Effector CD8-positive, alpha-beta T cell (primary cell): ENCODE data around the gene MEGF11.

ENCODE experiments used
- DNase-seq: peaks from one replicate; lab custom pipeline; 2025; lab: John Stamatoyannopoulos, UW

MEGF11 gene

DNA sequence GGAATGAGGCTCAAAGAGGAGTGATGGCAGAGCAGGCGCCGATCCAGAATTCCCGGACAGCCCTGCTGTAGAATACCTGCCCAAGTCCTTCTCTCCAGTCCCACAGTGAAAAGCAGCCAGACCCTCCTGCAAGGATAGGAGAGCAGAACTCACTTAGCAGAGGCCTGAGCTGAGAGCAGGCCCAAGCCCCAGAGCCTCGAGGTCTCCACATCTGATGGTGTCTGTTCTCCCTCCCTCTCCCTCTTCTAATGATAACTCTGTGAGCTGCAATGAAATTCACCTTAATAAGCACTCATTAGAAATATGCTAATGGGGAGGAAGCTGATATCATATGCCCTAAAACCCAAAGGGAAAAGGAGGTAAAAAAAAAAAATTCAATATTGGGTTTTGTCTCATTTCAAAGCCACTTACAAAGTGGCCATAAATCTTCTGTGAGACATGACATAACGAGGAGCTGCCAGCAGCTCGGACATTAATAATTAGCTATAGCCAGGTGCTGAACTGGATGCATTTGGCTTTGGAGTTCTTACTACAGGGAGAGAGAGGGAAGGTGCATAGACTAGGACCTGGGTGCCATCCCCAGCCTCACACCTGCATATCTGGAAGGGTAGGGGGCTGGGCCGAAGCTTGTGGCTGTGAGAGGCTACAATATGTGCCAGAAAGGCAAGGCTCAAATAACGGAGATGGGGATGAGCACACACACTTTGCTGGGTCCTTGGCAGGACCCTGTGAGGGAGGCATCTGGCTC is 108.4 kb downstream of the MEGF11 start:
- no peak for DNase-seq

DNA sequence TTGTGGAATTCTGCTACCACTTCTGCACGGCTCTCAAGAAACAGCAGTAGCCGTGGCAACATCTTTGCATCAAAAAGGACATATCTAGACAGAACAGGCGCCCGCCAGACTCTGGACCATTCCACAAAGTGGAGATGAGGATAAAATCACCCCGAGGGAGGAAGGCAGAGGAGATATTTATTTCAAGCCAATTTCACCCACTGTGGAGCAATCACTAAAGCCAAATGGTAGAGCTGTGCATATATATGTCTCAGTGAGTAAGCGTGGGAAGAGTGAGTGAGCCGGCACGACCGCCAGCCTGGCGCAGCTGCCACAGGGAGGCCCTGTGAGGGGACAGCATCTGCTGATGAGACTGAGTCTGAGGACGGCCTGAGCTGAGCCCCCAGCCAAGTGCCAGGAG is 111.3 kb downstream of the MEGF11 start:
- no peak for DNase-seq

DNA sequence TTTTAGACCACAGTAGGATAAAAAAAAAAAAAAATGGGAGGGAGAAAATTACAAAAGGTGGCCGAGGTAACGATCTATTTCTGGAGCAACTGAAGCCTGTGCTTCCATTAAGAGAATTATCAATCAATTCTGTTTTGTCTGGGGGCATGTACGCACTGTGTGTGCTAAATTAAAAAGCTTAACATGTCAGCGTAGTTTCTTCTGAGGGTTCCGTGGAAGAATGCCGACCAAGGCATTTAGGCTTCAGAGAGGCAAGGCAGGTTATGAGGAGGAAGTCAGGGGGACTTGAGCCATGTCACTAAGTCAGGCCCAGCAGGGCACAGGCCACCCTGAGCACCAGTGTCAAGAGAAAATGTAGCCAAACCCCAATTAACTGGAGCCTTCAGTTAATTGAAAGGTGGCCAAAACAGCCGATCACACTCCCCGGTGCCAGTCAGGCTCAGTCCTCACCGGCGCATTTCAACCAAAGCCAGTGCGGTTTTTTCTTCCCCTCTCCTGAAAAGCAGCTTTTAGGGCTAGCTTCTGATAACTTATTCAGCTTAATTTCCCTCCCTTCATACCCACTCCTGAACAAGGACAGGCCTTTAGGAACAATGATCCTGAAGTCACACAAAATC is 113.9 kb downstream of the MEGF11 start:
- DNase-seq, result no peak

DNA sequence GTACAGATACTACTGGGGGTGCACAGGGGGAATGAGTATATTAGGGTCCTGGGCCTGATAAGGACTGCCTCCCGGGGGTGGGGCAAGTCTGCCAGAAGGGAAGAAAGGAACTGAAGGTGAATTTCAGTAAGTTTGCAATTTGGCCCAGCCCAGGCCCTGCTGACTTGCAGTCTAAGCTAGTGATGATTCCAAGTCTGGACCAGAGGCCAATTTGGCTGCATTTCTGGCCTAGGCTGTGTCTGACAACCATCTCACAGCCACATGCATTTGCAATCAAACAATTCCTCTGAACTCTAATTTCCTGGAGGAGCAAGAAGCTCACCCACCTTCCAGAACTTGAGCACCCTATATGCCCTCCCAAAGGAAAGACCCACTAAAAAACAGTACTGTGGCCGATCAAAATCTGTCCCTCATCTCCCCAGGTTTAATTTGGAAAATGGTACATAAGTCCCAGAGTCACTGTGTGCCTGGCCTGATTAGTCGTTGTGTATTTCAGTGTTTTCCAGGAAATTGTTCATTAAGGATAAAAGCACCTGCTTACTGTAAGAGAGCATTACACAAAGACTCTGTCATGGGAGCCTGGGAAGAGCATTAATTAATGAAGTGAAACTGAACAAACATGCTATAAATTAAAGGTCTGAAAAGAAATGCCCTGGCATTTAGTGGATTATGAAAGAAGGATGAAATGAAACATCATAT is 114.5 kb downstream of the MEGF11 start:
- no peak for DNase-seq

DNA sequence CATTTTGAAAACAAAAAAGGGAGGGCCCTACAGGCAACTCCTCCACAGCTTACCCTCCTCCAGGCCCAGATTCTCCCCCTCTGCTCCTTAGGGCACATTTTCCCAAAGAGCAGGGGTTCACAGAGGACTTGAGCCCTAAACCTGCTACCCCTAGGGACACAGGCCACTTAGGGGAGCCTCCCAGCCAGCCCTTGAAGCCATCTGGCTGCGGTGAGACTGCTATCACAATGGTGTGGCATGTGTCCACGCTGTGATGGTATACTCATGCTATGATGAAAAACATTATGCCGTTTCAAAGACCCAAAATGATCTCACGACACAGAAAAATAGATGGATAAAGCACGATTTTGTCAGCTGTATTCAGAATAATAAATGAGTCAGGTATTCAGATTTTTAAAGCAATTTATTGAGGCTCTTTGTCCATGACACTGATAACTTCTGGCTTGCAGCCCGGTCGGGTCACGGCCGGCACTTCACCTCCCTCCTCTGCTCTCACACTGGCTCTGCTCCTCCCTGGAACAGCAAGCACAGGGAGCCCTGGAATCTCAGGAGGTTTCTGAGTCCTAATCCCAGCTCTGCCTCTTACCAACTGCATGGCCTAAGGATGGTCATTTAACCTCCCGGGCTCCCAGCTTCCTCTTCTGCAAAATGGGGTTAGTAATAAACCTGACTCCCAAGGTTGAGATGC is 115.3 kb downstream of the MEGF11 start:
- DNase-seq, result no peak

DNA sequence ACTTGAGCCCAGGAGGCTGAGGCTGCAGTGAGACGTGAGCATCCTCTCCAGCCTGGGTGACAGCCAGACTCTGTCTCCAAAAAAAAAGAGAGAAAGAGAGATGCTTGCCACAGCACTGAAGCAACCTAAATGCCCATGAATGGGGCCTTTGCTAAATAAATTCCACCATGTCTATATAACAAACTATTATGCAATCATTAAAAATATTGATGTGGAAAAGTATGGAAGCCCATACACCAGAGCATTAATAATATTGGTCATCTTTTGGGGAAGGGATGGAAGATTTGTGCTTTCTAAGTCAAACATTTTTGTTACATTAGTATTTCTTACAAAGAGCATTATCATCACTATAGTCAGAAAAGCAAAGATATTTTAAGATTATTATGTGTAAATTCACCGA is 116.6 kb downstream of the MEGF11 start:
- DNase-seq, result no peak

DNA sequence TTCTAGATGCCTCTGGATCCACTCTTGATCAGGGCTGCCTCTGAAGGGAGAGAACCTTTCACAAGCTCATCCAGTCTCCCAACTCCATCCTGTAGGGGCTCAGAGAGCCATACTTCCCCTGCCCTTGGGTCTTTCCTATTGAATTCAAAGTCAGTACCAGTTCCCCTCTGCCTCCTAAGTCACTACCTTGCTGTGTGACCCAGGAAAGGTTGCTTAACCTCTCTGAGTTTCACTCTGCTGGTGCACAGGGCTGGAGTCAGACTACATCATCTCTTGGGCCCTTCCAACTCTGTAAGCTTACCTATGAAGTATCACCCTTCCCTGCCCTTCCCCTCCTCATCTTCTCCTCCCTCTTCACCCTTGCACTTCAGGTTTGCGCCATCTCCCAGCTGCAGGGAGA is 117.9 kb downstream of the MEGF11 start:
- DNase-seq, result no peak

DNA sequence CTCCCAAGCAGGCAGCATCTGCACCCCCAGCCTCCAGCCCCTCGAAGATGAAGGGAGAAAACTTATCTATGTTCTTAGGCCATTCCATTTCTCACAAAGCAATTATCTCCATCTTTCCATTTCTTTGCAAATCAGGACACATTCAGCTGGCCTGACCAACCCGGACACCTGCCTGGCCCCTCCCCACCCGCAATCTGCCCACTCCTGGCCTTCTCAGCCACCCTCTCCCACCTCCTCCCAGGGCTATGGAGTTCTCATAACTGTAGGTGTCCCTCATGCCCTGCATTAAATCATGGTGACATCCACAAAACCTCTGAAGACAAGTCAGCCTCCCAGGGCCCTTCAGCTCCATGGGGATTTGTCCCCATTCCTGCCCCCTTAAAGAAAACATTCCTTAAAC is 119.3 kb downstream of the MEGF11 start:
- no peak for DNase-seq

DNA sequence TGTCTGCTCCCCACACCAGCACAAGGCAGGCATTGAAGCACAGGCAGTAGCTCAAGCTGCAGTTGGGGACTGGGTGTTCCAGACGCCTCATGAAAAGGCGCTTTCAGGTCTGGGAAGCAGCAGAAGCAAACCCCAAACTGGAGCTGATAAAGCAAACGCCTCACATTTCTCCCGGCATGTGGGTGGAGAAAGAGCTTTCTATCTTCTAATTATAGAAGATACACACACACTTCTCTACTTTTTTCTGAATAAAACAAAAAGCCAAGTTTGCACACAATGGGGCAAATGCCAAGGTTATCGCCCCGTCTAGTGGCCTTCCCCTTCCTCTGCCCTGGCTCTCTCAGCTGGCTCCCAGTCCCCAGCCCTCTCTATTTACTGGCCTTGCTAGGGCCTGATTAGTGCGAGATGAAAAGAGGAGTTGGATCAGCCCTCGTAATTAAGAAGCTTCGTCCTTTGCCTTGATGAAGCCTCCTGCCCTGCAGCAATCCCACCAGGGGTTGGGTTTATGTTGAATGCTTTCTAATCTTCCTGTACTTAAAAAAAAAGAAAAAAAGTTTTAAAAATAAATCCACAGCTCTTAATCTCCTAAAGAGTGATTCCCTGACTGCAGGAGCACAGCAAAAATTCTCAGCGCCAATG is 120.2 kb downstream of the MEGF11 start:
- no peak for DNase-seq

DNA sequence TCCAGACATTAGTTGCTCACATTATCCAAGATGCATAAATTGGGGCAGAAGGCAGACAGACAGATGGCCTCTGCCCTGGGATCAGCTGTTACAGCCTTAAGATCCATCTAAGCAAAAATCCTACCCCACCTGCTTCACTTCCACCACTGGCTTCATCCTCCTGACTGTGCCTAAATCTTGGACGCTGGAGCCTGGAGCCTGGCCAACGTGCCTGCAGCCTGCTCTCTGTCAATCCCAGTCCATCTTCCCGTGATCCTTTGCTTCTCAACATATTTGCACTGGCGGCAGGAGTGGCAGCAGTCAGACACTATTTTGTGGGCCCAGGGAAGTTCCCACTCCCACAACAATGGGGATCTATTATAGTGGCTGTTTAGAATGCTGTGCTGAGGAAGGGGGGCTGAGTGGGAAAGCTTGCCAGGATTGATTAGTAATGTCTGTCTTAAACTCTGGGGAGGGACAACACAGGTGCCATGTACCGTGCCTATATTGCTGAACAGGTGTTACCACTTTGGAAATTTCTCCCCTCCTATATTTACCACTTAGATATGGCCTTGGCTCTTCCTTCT is 121.2 kb downstream of the MEGF11 start:
- no peak for DNase-seq

DNA sequence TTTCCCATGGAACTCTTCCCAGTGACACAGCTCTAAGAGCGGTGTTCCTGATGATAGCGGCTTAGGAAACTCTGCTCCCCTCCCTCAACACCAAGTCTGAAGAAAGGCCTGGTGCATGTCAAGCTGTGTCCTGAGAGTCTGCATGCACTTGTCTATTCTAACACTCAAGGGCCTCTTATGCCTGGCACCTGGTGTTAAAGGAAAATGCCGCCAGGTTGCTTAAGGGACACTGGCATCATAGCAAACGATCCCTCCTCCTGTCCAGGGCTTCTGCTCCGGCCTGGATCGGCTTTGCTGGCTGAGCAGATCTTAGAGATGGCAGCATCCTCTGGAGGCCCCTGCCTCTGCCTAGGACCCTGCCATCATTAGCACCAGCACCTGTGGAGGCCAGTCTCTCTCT is 121.7 kb downstream of the MEGF11 start:
- DNase-seq, result no peak

DNA sequence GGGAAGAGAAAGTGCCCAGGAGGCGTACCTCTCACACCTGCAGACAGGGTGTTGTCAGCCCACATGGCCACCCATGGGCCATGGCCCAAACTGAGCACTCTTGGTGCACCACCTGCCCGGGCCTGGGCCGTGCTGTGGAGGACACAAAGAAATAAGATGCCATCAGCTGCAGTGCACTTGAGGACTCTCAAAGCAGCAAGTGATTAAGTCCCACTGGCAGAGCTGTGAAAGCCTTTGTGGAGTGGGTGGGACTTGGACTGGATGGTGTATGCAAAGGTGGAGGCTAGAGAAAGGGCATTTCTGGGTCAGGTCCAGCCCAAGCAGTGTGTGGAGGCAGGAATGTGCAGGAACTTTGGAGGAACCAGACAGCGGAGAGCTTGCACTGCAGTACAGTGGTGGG is 122.3 kb downstream of the MEGF11 start:
- no peak for DNase-seq

DNA sequence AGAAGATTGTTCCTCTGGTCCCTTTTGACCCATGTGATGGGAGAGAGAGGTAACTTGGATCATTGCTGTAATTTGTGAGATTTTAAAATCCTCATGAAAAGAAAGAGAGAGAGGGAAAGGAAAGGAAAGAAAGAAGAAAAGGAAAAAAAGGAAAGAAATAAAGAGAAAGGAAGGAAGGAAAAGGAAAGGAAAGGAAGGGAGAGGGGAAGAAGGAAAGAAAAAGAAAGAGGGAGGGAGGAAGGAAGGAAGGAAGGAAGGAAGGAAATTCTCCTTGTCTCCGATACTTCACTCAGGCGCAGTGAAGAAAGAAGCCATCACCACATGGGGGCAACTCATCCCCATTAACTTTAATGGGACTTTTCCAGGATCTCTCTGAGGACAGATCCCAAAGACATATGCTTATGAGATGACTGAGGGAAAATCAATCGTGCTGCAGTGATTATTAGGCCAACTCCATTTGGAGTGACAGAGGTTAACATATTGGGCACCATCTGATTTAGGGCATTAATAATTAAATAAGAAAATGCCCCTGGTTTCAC is 123.0 kb downstream of the MEGF11 start:
- no peak for DNase-seq

DNA sequence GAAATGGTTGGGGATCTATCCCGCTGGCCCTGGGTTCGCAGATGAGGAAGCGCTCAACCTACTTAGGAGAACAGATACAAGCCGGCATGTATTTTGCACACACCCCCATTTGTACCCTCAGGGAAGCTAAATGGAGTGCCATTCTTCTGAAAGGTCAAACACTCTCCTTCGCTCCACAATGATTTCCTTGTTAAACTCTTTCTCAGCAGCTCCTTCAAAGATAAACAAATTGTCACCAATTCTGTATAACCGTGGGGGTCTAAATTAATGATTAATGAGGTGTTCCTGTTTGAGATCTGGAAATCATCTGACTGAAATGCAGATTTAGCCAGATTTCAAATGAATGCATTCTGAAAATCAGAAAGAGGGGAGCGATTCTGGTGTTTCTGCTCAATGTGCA is 124.0 kb downstream of the MEGF11 start:
- no peak for DNase-seq

DNA sequence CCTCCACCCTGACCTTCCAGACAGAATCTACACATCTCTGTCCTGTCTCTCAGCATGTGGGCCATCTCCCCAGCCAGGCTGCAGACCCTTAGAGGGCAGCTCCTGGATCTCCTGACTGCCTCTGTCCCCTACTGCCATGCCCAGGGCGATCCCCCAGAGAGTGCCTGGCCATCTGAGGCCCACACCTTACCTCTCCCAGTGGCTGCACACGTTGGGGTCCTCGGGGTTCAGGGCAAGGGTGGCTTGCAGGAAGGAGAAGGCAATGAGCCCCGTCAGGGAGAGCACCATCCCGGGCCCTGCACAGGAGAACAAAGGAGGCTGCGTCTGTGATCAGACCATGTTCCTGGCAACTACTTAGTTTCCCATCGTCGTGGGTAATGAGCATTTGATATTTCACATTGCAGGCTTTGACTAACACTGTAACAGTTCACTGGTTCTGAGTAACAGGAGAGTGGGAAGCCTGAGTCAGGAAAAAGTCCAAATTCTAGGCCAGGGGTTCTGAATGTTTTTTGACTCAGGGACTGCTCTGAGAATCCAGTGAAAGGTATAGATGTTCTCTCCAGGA is 125.4 kb downstream of the MEGF11 start:
- DNase-seq, result no peak

DNA sequence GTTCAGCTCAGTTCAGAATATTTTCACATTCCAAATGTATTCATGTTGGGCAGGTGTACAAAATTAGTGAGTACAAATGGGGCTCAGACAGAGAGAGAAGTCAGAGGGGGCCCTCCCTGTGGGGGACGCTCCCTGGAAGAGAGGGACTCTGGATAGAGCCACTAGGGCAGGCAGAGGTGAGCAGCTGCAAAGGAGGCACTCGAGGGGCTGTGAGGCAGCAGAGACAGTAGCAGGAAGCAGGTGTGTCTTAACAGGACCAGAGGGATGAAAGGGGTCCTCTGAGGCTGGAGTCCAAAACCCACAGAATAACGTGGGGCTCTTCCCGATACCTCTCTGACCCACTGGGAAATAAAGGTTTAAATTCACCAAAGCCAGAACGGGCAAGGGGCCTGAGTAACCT is 127.1 kb downstream of the MEGF11 start:
- no peak for DNase-seq

DNA sequence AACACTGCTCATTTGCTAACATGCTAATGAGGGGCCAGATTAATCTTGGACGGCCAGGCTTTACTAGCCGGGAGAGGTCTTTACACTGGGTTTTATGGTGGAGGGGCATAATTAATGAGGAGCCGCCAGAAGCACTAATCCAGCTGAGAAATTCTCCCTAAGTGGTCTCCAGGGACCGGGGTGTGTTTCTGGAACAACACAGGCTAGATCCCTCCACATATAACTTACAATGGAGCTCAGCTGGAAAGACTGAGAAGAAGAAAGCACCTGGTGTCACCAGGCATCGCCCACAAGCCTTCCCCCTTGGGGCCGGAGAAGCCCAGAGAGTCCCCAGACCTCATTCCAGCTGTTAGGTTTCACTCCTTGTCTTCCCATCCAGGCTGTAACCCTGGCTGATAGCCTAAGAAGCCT is 127.5 kb downstream of the MEGF11 start:
- no peak for DNase-seq

DNA sequence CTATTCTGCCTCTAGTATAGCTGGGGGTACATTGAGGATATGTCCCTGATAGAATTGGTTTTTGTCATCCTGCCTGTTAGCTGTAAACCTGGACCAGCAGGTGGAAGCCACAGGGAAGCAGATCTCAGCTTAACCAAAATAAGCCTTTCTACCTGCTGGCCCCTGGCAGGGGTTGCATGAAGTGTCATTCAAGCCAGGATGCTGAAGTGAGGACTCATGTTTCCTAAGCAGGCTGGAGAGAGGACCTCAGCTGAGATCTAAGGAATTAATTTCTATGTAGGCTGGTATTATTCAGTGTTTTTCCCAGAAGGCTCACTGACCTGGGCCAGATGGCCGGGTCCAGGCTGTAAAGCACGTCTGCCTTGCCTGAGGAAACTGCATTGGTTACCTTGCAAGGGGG is 128.9 kb downstream of the MEGF11 start:
- DNase-seq, result no peak

DNA sequence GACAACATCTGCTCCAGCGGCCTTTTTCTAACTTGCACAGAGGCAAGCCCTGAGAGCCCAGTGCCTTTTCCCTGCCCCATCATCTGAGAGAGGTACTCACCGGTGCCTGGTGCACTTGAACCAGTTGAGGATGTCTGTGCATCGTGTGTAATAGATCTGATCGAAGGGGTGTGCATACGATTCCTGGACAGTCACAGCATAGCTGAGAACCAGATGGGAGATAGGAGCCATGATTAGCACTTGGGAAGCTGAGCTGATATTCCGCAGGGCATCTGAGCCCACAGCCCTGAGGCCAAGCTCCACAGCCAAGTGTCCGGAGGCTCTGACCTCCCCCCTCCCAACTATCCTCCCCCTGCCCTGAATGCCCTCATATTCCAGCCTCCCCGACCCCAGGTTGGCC is 129.8 kb downstream of the MEGF11 start:
- DNase-seq, result no peak

DNA sequence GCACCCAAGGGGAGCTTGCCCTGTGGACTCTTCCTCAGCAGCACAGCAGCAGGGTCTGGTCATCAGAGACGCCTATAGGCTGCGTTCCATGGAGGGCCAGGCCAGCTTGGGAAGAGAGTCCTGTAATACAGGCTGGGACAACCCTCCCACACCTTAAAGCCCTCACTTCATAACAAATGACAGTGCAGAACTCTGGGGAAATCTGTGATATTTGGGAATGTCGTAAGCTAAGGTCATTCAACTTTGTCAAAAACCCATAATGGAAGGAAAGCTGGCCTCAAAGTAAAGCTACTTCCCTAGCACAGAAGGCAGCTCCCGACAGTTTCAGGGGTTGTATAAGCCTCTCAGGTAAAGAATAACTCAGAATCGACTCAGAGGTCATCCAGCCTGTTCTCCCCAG is 133.1 kb downstream of the MEGF11 start:
- DNase-seq, result no peak

DNA sequence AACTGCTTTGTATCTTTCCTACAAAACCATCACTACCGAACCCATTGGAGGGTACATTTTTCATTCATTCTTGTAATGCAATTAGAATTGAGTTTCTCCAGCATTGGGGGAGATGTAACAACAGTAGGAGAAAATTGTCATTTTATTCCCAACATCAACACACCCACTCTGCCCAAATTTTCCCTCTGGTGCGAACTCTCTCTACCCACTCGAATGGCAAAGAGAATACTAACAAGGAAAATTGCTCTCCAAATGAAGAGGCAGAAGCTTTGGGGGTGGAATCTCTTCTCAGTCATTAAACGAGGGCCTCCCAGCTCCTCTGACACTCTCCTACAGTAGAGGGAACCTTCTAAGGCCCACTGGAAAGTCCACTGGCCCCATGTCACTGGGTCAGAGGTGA is 135.7 kb downstream of the MEGF11 start:
- no peak for DNase-seq
